Right atrium auricular region (tissue), 2 donors: ENCODE results near the gene OBI1. TPM values are rescaled to one million over a fixed set of nuclear protein-coding genes. Genes with fewer than 3 reads are reported as not detected.

Source experiments
- total RNA-seq, 2 donors: library from RNA; depleted of rRNA; stranded (reverse); fragments of >200 nt; gene quantifications; one replicate each; pipeline ENCODE4 v1.1.0, GENCODE V29; 2016

OBI1 gene
- total RNA-seq, 2 donors from 2014 or later, result 6.1 to 7.3 TPM

Other genes with a start within 250 kb of the OBI1 start
- not detected for gene POU4F1, start 55.6 kb downstream of the OBI1 start, total RNA-seq